GM18867 (cell line): ENCODE results near the gene IER2.
"Not testable (repeated sequence)": the region's sequence is repeated elsewhere in the genome, so short reads cannot be mapped to it uniquely, and the experiment has no call there.

ENCODE experiments used
- ATAC-seq: cut with Tn5 transposase; IDR thresholded peaks from one replicate; pipeline ENCODE4 v1.9.1; 2021; ENCODE audit warnings: mild to moderate bottlenecking, moderate library complexity; ENCODE audit not compliant: unreplicated experiment

Gene IER2

GRCh38 chr19:13138171-13138915 lies 11.9 kb upstream of the IER2 start:
- ATAC-seq, result no peak

DNA sequence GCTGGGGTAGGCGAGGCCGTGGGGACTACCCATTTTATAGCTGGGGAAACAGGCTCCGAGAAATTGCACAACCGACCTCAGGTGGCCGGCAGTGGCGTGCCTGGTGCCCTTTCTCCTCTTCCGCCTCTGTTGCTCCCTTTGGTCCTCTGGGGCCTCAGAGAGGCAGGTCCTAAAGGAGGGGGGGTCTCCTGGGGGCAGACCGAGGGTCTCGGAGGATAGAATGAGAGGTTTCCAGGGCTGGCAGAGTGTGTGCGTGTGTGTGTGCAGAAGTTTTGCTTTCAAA lies 11.4 kb upstream of the IER2 start:
- no peak for ATAC-seq

- no peak for ATAC-seq
Measured at GRCh38 chr19:13139633-13140311, 10.4 kb upstream of the IER2 start.

DNA sequence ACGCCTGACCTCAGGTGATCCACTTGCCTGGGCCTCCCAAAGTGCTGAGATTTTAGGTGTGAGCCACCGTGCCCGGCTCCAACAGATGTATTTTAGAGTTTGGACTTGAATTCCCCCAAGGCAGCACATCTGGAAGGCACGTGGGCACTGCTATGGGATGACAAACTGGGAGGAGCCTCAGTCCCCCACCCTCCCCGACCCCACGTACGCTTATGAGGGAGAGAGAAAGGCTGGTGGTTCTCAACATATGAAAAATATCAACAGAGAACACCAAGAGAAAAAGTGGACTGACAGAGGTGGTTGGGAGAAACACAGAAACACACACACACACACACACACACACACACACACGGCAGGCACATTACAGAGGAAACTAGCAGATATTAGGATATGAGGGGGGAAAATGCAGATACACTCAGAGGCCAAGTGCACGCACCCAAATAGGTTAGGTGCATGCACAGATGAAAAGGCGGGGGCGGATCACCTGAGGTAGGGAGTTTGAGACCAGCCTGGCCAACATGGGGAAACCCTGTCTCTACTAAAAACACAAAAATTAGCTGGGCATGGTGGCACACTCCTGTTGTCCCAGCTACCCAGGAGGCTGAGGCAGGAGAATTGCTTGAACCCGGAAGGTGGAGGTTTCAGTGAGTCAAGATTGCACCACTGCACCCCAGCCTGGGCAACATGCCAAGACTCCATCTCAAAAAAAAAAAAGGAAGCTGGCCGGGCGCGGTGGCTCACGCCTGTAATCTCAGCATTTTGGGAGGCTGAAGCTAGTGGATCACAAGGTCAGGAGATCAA lies 3.2 kb upstream of the IER2 start:
- ATAC-seq, result no peak

GRCh38 chr19:13149173-13149627 lies 1.0 kb upstream of the IER2 start:
- not testable (repeated sequence) for ATAC-seq

DNA sequence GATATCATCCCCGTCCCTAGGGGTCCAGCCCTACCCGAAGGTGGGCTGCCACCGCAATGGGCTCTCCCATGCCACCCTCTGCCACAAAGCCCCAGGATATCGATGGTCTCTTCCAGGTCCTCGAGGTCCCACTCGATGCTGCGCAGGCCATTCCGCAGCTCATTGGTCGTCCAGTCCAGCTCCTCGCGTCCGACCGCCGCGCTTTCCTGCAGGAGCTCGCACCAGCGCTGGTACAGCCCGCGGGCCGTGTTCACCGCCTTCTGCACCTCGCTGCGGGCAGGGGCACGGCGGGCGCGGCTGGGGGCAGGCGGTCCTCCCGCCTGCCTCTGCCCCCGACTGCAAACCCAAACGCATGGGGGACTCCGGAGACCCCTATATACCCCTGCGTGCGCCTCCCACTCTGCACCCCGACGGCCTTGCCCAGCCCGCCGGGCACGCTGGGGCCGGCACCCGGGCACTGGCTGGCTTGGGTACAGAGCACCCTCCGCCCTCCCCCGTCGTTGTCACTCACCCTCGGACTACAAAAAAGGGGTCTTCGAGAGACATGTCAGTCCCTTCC lies 504 bp upstream of the IER2 start:
- peak; percentile 4 for ATAC-seq

DNA sequence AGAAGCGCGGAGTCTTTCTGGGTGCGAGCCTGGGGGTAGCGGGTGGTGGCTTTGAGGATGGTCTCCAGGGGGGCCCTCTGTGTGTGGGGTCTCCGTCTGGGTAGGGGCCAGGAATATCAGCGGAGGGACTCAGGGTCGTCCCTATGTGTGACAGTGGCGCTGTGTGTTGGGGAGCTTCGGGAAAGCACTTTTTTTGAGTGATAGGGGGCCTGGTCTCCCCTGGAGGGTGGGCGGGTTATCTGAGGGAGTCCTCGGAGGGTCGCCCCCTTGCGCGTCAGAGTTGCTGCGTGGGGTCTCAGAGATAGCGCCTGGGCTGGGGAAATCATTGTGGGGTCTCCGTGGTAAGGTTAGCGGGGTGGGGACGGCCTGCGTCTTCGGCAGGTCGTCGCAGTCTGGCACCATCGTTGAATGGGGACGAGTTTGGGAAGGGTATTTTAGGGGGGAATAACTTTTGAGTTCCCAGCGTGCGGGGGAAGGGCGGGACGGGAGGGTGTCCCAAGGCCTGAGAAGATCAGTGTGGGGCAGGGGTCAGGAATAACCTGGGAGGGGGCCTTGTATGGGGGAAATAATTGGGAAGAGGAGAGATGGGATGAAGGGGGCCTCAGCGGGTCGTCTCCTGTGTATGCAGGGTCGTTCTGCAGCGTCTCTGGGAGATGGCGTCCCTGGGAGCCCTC lies 857 bp downstream of the IER2 start:
- ATAC-seq, result peak; percentile 1

- ATAC-seq, result peak; percentile 44
Measured at GRCh38 chr19:13151605-13152355, 1.6 kb downstream of the IER2 start.

DNA sequence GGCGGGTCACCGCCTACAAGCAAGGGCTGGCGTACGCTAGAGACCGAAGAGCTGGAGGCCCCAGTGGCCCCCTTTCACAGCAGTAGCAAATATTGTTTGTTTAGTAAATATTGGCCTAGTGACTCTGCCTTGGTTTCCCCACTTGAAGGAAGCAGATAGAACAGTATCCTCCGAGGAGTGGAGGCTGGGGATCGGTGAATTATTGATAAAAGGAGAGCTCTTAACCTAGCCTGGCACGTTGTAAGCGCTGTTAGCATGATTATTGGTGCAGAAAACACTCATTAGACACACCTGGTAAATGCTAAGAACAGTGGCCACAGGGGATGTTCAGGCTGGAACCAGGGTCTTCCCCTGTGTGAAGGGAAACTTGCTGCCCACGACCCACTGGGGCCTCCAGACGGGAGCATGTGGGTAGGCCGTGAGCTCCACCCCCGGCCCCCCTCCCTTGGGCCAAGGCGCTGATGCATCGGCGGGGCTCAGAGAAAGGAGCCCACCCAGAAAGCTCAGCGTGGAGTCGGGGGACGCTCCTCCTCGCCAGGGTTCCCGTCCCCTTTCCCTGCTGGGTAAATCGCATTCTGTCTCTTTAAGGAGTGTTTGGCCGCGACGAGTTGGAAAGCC lies 2.3 kb downstream of the IER2 start:
- peak; percentile 6 for ATAC-seq

- peak; percentile 33 for ATAC-seq
Measured at GRCh38 chr19:13152974-13153568, 2.9 kb downstream of the IER2 start.

DNA sequence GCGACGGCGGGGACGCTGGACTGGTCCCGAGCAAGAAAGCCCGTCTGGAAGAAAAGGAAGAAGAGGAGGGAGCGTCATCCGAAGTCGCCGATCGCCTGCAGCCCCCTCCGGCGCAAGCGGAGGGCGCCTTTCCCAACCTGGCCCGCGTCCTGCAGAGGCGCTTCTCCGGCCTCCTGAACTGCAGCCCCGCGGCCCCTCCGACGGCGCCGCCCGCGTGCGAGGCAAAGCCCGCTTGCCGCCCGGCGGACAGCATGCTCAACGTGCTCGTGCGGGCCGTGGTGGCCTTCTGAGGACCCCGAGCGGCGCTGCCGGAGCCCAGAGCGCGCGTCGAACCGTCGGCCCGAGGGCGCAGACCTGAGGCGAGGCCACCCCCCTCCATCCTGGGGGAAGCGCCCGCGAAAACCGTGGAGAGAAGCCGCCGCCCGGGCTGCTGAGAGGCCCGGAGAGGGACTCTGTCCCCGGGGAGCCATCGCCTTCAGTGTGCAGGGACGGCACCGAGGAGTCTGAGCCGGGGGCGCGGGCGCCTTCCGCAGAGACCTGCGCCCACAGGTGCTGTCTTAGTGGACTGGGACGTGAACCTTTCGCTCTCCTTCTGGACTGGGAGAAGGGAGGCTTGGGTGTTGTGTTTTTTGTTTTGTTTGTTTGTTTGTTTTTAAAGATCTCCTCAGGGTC lies 3.5 kb downstream of the IER2 start:
- ATAC-seq, result no peak

DNA sequence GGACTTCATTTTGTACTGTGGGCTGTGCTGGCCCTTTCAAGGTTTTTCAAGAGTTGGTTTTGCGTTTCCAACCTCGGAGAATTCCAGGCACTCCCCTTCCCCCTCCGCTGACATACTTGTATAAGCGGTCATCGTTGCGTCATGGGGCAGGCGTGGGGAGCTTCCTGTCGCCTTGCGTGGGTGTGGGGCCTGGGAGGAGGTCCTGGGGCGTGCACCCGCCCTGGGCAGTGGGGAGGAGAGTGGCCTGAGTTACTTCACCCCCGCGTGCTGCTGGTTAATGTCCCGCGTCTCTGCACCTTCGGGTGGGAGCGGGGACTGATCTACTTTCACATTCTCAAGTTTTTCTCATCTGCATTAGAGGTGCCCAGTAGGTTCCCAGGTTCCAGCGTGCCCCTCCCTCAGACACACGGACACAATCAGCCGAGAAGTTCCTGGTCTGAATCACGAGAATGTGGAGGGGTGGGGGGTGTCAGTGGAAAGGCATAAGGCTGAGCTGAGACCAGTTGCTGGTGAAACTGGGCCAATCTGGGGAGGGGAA lies 4.1 kb downstream of the IER2 start:
- ATAC-seq, result no peak

- ATAC-seq, result no peak
Measured at GRCh38 chr19:13154911-13155471, 4.8 kb downstream of the IER2 start.

DNA sequence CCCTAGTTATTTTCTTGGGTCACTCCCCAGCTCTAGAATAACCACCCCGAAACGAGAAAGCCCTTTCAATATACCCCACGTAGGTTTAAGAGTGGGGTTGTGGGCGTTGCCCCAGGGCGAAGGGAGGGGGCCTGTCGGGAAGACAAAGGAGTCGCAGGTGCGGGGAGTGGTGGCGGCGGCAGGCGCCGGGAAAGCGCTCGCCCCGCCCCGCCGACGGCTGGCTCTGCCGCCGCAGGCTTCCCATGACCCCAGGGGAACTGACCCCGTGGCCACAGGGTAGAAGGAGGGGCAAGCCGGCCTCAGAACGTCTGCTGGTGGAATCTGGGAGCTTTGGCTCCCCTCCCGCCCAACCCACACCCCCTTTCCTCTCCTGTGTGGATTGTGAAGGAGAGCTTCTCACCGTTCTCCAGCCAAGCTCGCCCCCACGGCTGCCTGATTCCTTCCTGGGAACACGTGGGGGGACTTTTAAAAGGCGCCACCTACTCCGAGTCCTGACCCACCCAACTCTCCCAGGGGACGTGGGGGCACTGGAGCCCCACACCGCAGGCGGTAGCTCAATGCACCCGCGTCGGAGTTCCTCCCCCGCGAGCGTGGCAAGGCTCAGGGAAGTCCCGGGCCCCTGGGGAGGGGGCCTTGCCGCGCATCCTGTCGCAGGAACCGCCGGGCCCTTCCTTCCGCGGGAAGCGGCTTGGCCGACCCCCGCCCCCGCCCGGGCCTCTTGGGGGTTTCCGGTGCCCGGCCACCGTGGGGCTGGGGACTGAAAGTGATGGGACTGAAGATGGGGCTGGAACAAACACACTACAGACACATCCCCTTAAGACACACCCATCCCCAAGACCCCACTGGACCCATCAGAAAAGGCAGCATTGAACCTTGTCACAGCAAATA lies 5.5 kb downstream of the IER2 start:
- no peak for ATAC-seq

DNA sequence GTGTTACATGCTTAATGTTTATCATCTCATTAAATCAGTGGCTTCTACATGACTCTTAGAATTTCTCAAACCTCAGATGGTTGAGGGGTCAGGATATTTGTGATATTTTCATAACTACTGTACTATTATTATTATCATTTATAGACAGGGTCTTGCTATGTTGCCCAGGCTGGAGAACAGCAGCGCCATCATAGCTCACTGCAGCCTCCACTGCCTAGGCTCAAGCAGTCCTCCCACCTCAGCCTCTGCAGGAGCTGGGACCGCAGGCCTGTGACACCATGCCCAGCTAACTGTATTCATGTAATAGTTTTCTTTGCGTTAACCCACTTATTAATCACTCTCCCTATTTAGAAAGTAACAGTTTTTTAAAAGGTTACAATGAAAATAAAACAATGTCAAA lies 9.5 kb downstream of the IER2 start:
- no peak for ATAC-seq

DNA sequence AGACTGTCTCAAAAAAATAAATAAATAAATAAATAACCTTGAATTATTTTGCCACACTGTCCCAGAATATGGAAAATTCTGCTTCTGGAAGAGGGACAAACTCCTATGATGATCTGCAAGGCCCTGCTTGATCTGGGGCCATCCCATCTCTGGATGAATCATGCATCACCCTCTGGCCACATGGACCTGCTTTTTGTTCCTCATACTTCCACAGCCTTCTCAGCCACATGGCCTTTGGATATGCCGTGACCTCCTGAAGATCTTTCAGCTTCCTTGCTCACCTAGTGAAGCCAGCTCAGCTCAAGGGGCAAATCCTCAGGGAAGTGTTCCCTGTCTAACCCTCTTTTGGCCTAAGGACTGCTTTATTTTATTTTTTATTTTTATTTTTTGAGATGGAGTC lies 10.3 kb downstream of the IER2 start:
- ATAC-seq, result no peak
